Measurements from ENCODE around the gene EEF2. TPM values are rescaled to one million over a fixed set of nuclear protein-coding genes. Genes with fewer than 3 reads are reported as not detected.

The EEF2 gene
- total RNA-seq, 2 donors from 2014 or later: 1,913 to 2,886 TPM

GRCh38 chr19:3983936-3984583 is 1.2 kb downstream of the EEF2 start:
- H3K27ac Mint-ChIP-seq: peak overlapping the region; percentile 99
- H3K36me3 Mint-ChIP-seq (ENCODE audit: low read depth): peaks cover 60% of the 10 kb centered on the region
- no peak for TF ChIP-seq CTCF (conservative IDR thresholded peaks at IDR 0.05)
- H3K27ac ChIP-seq (ENCODE audit: low read depth, low read length): no peak overlapping the region
- H3K4me3 ChIP-seq (ENCODE audit: low read length): peak overlapping the region; percentile 93
- DNase-seq: peak; percentile 56
- H3K4me1 ChIP-seq (ENCODE audit: control insufficient read depth, insufficient read depth, low read length): peaks cover 12% of the 10 kb centered on the region
- peaks cover 27% of the 10 kb centered on the region for H3K4me1 Mint-ChIP-seq
- 41 to 43% methylated on average over 23 to 30 of the region's 30 CpGs for WGBS, 2 experiments (ENCODE audit: insufficient coverage in 1 of 2, insufficient read length in 1 of 2)
- H3K27me3 Mint-ChIP-seq (ENCODE audit: insufficient read depth): no peaks in the 10 kb centered on the region
- no peaks in the 10 kb centered on the region for H3K9me3 ChIP-seq (ENCODE audit: control insufficient read depth, low read length)
- peak overlapping the region; percentile 99 for H3K4me3 Mint-ChIP-seq
- no peaks in the 10 kb centered on the region for H3K27me3 ChIP-seq (ENCODE audit: control insufficient read depth, insufficient read depth, low read length, poor library complexity, severe bottlenecking)
- peak overlapping the region; percentile 100 for H3K9ac ChIP-seq (ENCODE audit: extremely low read depth, low read length, poor library complexity, severe bottlenecking)
- H3K9me3 Mint-ChIP-seq: no peaks in the 10 kb centered on the region
- peaks cover 57% of the 10 kb centered on the region for H3K36me3 ChIP-seq (ENCODE audit: control insufficient read depth, insufficient read depth, low read length)

GRCh38 chr19:3983542-3983914 is 1.7 kb downstream of the EEF2 start:
- no peak for TF ChIP-seq CTCF (conservative IDR thresholded peaks at IDR 0.05)
- Histone ChIP-seq H3K4me3 (ENCODE audit: low read length) (peak overlapping the region; percentile 93), H3K9ac (ENCODE audit: extremely low read depth, low read length, poor library complexity, severe bottlenecking) (peak overlapping the region; percentile 100), H3K4me1 (ENCODE audit: control insufficient read depth, insufficient read depth, low read length) (peaks cover 12% of the 10 kb centered on the region), H3K27ac (ENCODE audit: low read depth, low read length) (no peak overlapping the region), H3K9me3 (ENCODE audit: control insufficient read depth, low read length) (no peaks in the 10 kb centered on the region), H3K27me3 (ENCODE audit: control insufficient read depth, insufficient read depth, low read length, poor library complexity, severe bottlenecking) (no peaks in the 10 kb centered on the region), H3K36me3 (ENCODE audit: control insufficient read depth, insufficient read depth, low read length) (peaks cover 60% of the 10 kb centered on the region)
- DNase-seq: no peak
- H3K36me3 Mint-ChIP-seq (ENCODE audit: low read depth): peaks cover 63% of the 10 kb centered on the region
- WGBS, 2 experiments (ENCODE audit: insufficient coverage in 1 of 2, insufficient read length in 1 of 2): 78 to 96% methylated on average over 3 to 7 of the region's 7 CpGs
- peaks cover 27% of the 10 kb centered on the region for H3K4me1 Mint-ChIP-seq
- H3K27me3 Mint-ChIP-seq (ENCODE audit: insufficient read depth): no peaks in the 10 kb centered on the region
- no peaks in the 10 kb centered on the region for H3K9me3 Mint-ChIP-seq
- peak overlapping the region; percentile 99 for H3K27ac Mint-ChIP-seq
- peak overlapping the region; percentile 99 for H3K4me3 Mint-ChIP-seq

GRCh38 chr19:3982701-3983541 is 2.3 kb downstream of the EEF2 start:
- H3K27ac ChIP-seq (ENCODE audit: low read depth, low read length): no peak overlapping the region
- H3K36me3 ChIP-seq (ENCODE audit: control insufficient read depth, insufficient read depth, low read length): peaks cover 66% of the 10 kb centered on the region
- peak overlapping the region; percentile 100 for H3K9ac ChIP-seq (ENCODE audit: extremely low read depth, low read length, poor library complexity, severe bottlenecking)
- no peak for TF ChIP-seq CTCF (conservative IDR thresholded peaks at IDR 0.05)
- Mint-ChIP-seq H3K9me3 (no peaks in the 10 kb centered on the region), H3K4me3 (peak overlapping the region; percentile 99), H3K36me3 (ENCODE audit: low read depth) (peaks cover 68% of the 10 kb centered on the region), H3K27ac (peak overlapping the region; percentile 99), H3K27me3 (ENCODE audit: insufficient read depth) (no peaks in the 10 kb centered on the region), H3K4me1 (peaks cover 27% of the 10 kb centered on the region)
- WGBS, 2 experiments (ENCODE audit: insufficient coverage in 1 of 2, insufficient read length in 1 of 2): 94 to 98% methylated on average over 31 to 40 of the region's 40 CpGs
- DNase-seq: peak; percentile 61
- H3K4me3 ChIP-seq (ENCODE audit: low read length): peak overlapping the region; percentile 93
- peaks cover 12% of the 10 kb centered on the region for H3K4me1 ChIP-seq (ENCODE audit: control insufficient read depth, insufficient read depth, low read length)
- no peaks in the 10 kb centered on the region for H3K27me3 ChIP-seq (ENCODE audit: control insufficient read depth, insufficient read depth, low read length, poor library complexity, severe bottlenecking)
- H3K9me3 ChIP-seq (ENCODE audit: control insufficient read depth, low read length): no peaks in the 10 kb centered on the region

Data from endodermal cell (in vitro differentiated cells).